ACHN (cell line): ENCODE results near the gene PRPF38A.

Source experiments
- DNase-seq: peaks from one replicate; pipeline ENCODE4 v3.0.0-alpha.2; 2015
- in situ Hi-C: cut with HindIII; loops from 2 replicates; pipeline ENCODE4 v1.10.0; 2017; ENCODE audit warnings: low sequenced_read_pairs, low pct_ligation_motif_present, low pct_unique_long_range_greater_than_20kb

The PRPF38A gene

DNA sequence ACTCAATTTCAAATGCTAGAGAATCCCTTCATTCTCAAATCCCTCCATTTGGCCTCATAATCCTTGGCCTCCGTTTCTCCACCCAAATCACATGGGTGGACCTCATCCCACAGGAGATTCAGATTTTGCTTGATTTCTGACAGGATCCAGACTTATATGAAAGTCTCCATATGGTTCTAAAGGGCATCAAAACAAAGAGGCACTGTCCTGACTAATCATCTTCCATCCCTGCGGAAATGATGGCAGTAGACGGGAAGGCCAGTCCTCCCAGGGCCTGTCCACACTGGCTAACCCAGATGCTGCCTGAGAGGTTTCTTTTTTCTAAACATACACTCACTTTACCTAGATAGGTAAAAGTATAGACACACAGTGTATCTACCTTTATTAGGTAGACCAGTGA lies 19.0 kb upstream of the PRPF38A start:
- no peak for DNase-seq
- in situ Hi-C loops, result no loop called here

DNA sequence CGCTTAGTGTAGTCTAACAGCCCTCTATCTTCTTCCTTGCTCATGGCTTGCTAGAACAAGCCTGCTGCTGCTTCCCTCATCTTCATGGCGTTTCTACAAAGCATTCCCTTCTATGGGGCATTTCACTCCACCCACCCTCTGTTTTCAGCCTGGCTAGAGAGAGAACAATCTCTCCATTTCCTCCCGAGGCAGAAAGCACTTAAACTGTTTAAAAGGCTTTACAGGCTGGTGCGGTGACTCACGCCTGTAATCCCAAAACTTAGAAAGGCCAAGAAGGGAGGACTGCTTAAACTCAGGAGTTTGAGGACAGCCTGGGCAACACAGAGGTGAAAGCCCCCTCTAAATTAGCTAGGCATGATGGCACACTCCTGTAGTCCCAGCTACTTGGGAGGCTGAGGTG lies 17.9 kb upstream of the PRPF38A start:
- no peak for DNase-seq
- in situ Hi-C loops, result no loop called here

DNA sequence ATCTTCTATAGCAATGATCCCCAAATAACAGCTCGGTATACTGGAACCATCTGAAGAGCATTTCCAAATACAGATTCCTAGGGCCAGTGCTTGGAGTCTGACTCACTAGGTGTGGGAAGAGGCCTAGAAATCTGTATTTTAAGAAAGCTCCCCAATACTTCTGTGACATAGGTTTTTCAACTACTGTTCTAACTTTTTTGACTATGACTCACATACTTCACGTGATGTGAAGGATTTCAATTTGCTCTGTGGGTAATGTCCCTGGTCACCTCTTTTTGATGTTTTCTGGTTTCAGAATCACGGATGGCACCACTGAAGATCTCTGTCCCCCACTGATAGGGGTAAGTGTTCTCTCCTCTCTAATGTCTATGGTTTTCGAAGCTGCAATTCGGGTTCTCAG lies 11.2 kb upstream of the PRPF38A start:
- in situ Hi-C loops, result no loop called here
- DNase-seq, result no peak

DNA sequence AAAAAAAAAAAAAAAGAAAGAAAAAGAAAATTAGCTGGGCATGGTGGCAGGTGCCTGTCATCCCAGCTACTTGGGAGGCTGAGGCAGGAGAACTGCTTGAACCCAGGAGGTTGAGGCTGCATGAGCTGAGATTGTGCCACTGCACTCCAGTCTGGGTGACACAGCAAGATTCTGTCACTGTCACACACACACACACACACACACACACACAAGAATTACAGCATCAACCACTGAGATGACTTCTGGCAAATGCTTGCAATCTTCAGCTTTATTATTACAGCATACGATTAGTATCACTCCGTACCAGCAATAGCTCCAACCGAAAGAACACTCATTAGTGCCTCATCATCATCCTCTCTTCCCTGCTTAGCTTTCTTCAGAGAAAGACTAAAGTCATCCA lies 4.8 kb upstream of the PRPF38A start:
- in situ Hi-C loops, result no loop called here
- no peak for DNase-seq

DNA sequence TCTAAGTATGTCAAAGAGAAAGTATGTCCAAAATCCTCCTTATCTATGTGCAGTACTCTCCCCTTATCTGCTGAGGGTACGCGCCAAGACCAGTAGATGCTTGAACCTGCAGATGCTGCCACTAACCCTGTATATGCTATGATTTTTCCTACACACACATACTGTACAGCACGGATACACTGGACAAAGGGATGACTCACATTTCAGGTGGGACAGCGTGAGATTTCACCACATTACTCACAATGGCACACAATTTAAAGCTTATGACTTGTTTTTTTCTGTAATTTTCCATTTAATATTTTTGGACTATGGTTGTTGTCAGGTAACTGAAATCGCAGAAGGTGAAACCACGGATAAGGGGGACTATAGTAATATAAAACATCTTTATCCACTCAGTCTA lies 4.3 kb upstream of the PRPF38A start:
- DNase-seq, result no peak
- in situ Hi-C loops, result no loop called here

DNA sequence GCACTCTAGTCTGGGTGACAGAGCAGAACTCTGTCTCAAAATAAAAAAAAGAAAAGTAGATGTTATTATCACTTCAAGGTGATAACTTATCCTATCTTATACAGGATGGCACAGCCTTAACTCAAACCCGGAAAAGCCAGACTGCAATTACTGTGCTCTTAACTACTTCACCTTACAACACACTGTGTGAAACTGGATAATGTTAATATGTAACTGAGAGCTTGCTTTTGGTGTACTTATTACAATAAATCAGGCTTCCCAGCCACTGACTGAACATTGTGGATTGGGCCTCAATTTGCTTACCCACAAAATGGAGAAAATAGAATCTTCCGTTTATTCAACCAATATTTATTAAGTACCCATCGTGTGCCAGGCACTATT lies 1.6 kb upstream of the PRPF38A start:
- DNase-seq, result peak; percentile 28
- in situ Hi-C loops, result no loop called here

DNA sequence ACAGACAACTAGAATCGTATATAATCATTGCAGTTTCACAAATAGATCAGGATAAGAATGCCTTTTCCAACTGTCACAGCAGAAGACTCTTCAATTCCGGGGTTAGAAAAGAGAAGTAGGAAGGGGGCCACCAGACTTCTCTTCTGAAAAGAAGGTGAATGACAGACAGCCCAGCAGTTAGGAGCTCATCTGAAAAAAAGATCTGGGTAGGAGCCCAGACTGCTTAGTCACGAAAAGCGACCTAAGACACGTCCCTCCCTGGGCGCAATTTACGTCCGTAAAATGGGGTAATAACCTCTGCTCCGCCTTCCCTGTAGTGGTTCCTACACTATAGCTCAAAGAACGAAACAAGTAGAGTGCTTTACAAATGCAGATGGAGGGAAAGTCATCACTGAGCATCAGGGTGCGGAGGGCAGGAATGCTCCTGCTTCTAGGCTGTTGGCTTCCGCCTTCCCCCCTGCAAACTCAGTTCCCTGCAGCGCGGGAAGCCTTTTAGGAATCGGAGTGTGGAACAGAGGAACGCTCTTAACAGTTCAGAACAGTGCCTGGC lies 761 bp upstream of the PRPF38A start:
- peak; percentile 80 for DNase-seq
- in situ Hi-C loops, result no loop called here

DNA sequence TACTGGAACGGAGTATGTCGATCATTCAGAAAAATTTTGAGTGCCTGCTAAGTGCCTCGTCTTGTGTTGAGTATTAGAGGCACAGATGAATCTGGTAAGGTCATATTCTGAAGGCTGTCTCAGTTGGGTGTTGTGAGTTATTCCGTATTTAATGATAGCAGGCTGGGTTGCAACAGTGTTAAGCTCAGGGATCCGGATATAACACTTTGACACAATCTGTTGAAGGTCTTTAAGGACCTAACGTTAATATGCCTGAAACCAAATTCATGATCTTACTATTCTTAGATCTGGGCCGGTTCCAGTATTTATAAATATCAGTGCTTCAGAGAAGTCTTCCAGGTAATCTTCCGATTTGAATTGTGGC lies 555 bp downstream of the PRPF38A start:
- in situ Hi-C loops, result no loop called here

DNA sequence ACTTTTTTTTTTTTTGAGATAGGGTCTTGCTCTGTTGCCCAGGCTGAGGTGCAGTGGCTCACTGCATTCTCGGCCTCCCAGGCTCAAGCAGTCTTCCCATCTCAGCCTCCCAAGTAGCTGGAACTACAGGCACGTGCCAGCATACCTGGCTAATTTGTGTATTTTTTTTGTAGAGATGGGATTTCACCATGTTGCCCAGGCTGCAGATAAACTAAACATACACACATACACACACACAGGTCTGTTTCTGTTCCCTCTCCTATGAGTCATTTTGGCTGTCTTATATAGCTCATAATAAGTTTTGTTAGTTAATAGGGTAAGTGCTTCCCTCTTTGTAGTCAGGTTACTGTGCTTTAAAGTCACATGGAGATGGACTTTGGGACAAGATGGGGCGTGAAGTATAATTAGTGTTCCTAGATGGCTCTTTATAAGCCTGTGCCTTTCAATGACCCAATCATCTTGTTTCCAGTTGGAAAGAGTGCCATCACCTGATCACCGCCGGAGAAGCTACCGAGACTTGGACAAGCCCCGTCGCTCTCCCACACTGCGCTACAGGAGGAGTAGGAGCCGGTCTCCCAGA lies 9.1 kb downstream of the PRPF38A start:
- no peak for DNase-seq
- in situ Hi-C loops, result no loop called here

More for the DNA sequence above, 555 bp downstream of the PRPF38A start:
- DNase-seq, result no peak

DNA sequence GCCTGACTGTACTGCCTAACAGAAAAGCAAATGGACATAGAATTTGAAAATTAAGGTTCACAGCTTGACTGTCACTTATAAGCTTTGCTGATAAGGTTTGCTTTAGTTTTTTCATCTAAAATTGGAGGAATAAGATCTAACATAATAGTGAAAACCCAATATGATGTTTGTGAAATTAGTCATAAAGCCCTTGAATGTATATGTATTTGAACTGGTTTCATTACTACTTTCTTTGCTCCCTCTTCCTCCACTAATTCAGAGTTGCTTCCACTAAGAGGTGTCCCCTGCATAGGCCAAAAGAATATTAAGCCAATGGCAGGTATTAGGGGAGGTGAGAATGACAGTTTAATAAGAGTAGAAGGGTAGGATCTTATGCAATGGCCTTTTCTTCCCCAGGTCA lies 10.5 kb downstream of the PRPF38A start:
- in situ Hi-C loops, result no loop called here
- DNase-seq, result no peak

DNA sequence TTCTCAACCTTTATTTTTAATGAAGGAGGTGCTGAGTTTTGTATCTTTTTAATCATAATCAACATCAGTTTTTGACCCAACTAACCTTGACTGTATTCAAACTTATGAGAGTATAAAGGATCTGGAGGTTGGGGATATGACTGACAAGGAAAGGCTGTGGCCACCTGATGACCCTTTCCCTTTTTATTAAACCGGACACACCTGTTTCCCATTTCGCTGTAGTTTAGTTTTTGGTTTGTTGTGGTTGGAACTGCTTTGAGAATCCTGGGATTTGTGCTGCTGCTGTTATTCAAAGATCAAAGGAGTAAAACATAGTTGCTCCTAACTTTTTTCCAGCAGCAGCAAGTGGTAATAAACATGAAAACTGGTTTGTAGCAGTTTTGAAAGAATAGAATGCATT lies 12.4 kb downstream of the PRPF38A start:
- in situ Hi-C loops, result no loop called here
- no peak for DNase-seq

DNA sequence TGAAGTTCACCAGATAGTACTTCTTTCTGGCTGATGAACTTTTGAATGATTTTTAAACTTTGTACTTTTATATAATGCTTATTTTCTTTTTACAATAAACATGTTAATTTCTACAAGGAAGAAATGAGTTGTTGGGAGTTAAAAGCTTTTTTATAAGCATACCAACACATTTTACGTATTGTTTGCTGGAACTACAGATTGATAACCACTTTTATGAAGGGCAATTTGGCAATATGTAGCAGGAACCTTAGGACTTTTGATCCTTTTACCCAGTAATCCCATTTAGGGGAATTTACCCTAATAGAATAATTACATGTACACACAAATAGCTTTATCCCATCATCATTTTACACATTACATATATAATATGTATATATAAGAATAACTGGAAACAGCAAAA lies 16.3 kb downstream of the PRPF38A start:
- DNase-seq, result no peak
- in situ Hi-C loops, result no loop called here

DNA sequence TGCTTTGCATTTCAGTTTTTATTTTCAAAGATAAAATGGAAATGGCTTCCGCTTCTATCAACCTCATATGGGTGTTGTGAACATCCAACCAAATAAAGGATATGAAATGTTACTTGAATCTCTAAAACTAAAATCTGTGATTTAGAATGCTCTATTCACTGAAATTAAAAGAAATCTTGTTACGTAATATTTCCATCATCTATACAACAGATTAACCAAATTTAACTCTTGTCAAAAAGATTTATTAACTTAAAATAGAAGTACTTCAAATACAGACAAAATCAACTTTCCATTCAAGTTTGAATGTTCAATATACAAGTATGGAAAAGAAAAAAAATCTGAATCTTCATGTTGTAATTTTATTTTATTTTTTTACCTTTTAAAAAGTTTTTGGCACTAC lies 18.7 kb downstream of the PRPF38A start:
- in situ Hi-C loops, result no loop called here

DNA sequence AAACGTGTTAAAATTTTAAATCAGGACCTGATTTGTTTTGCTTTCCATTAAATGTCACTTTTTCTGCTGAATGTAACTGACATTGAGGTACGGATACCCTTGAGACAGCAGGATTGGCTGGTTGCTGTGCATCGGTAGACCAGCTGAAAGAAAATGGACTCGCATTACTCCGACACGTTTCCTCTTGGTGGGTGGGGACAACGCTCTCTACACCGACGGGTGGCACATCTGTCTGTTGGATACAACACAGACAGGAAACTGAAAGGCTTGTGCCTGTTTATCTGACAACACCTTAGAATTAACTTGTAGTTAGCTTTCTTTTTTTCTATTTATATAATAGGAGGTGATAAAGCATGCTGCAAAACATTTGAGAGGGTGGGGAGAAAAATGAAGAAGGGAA lies 19.4 kb downstream of the PRPF38A start:
- DNase-seq, result no peak
- in situ Hi-C loops, result no loop called here

More for the DNA sequence above, 18.7 kb downstream of the PRPF38A start:
- no peak for DNase-seq

DNA sequence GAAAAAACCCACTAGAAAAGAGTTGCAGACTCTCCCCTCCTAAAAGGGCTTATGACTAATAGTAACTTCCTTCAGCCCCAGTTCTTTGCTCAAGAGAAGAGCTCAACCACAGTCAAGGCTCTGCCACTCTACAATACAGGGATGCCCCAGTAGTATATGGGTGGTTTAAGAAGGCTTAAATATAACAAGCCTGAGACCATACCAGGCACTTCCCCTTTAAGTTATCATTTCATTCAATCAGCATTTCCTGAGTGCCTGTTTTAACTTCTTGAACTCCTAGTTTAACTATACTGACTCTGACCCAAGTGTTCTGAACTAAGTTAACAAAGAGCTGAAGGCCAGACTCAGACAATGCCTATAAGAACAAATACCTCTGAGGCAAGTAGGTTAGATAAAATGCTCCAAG lies 19.8 kb downstream of the PRPF38A start:
- DNase-seq, result no peak
- in situ Hi-C loops, result no loop called here

DNA sequence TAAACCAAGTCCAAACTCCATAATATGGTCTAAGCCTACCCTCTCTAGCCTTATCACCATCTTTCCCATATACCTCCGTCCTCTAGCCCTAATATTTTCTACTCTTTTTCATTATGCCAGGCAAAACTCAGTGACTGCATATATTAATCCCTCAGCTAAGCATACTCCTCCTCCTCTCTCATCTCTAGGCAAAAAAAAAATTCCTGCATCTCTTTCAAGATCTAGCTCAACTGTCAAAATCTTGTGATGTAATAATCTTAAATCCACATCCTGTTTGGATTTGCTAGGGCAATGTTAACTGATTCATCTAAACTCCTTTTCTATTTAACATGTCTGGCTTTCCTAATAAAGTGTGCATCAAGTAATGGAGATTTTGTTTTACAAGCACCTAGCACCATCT lies 20.4 kb downstream of the PRPF38A start:
- in situ Hi-C loops, result no loop called here
- no peak for DNase-seq

DNA sequence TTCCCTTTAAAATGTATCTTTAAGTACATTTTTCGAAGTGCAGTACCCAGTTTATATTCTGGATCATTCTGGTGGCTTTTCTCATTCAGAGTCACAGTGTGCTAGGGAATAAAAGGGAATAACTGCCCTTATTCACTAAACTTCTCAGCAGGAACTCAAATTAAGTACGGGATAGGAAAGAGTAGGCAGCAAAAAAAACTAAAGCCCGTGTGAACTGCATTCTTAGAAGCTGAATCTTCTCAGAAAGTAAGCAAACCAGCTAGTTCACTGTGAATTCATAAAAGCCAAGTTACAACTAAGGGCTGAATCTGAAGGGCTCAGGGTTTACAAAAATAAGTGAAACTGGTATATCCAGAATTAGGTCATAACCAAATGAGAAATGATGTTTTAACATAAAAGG lies 22.0 kb downstream of the PRPF38A start:
- in situ Hi-C loops, result no loop called here
- DNase-seq, result no peak

DNA sequence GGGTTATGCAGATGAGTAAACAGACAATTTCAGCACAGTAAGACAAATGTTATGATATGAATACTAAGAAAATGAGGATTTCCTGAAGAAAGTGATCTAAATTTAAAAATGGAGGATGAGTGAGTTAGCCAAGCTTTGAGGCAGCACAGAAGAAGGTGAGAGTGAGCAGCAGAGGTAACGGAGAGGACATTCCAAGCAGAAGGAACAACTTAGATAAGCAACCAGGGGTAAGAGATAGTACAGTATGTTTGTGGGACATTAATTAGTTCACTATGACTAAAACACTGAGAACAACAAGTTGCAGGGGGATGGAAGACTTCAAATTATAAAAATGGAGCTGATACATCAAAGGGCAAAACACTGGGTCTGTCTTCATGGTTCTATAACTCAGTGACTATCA lies 22.8 kb downstream of the PRPF38A start:
- in situ Hi-C loops, result no loop called here
- no peak for DNase-seq

DNA sequence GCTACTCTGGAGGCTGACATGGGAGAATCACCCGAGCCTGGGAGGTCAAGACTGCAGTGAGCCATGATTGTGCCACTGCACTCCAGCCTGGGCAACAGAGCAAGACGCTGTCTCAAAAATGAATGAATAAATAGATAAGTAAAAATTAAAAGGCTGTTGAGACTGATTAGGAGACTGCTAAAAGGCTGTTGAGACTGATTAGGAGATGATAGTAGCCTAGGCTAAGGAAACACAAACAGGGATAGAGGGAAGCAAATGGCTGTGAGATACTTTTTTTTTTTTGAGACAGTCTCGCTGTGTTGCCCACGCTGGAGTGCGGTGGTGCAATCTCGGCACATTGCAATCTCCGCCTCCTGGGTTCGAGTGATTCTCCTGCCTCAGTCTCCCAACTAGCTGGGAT lies 28.4 kb downstream of the PRPF38A start:
- in situ Hi-C loops, result no loop called here
- no peak for DNase-seq

DNA sequence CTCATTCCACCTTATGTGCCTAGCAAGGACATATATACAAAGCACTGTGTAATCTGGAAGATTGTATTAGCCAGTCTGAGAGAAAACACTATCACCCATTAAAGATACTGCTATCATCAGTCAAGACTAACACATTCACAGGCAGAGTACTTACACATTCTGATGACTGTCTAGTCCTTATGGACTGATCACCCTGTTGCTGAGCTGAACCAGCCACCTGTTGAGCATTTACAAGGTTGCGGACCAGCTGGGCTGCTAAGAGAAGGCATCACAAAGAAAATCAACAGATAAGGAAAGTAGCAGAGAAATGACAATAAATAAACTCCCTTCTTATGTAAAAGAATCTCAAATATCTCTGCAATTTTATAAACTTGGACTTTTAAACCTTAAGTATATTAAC lies 30.8 kb downstream of the PRPF38A start:
- in situ Hi-C loops, result no loop called here
- no peak for DNase-seq

DNA sequence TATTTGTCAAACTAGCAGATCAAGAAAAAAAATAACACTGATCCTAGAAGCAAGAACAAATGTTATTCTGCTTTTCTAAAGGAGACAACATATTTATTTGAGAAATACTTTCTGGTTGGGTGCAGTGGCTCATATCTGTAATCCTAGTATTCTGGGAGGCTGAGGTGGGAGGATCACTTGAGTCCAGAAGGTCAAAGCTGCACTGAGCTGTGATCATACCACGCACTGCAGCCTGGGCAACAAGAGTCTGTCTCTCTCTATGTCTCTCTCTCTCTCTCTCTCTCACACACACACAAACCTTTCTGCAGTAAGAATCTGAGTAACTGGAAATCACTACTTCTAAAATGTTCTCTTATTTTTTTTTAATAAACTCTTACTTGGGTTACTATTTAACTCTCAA lies 31.2 kb downstream of the PRPF38A start:
- in situ Hi-C loops, result no loop called here
- no peak for DNase-seq
